Adipose tissue (tissue), 3 donors: ENCODE measurements around the gene MBD3. TPM values are rescaled to one million over a fixed set of nuclear protein-coding genes. Genes with fewer than 3 reads are reported as not detected.

Source experiments
- H3K27ac ChIP-seq: one replicate; pipeline ENCODE4 v1.5.1; 2013; ENCODE audit warnings: low read depth, low read length
- WGBS, 3 donors: extraction: QIAGEN DNeasy Blood & Tissue Kit; methylation state at CpG; one replicate each; pipeline ENCODE4 v1.1.7; 2013; 5-methylcytosine and 5-hydroxymethylcytosine counted together
- polyA plus RNA-seq, 3 donors: library from polyadenylated mRNA; stranded (reverse); fragments of 200-250 nt; gene quantifications; one replicate each; pipeline ENCODE4 v1.2.3, GENCODE V29; 2013
- donor health status: healthy with polysubstance abuse.
- donor health status: Bipolar disorder and iron deficiency.
- donor health status: healthy.

MBD3 gene
- polyA plus RNA-seq, 3 donors, result 29.2 to 87.3 (median 73.1) TPM

DNA sequence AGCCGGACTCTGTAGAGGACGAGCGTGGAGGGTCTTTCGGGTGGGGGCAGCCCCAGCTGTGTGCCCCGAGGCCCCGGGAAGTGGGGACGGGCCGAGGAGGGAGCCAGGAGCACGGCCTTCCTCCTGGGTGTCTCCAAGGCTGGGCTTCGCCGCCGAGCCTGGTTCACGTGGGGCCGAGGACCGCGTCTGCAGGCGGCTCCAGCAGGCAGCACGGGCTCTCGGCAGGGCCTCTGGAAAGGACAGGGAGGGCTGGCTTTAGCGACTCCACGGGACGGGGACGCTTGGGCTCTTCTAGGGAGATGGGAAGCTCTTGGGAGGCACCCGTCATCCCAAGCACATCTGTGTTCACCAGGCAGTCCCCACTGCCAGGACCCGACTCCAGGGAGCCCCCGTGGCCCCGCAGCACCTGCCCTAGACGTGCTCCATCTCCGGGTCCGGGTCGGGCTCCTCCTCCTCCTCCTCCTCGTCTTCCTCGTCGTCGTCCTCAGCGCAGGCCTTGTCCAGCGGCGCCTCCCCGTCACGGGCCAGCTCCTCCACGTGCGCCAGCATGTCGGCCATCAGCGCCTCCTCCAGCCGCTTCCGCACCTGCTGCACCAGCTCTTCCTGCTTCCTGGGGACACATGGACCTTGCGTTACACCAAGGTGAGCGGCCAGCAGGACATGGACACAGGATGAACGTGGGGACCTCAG is 14.6 kb downstream of the MBD3 start:
- no peak overlapping the region for H3K27ac ChIP-seq
- WGBS, 3 donors, result 89 to 92% (median 91%) methylated on average over 47 to 49 of the region's 49 CpGs

DNA sequence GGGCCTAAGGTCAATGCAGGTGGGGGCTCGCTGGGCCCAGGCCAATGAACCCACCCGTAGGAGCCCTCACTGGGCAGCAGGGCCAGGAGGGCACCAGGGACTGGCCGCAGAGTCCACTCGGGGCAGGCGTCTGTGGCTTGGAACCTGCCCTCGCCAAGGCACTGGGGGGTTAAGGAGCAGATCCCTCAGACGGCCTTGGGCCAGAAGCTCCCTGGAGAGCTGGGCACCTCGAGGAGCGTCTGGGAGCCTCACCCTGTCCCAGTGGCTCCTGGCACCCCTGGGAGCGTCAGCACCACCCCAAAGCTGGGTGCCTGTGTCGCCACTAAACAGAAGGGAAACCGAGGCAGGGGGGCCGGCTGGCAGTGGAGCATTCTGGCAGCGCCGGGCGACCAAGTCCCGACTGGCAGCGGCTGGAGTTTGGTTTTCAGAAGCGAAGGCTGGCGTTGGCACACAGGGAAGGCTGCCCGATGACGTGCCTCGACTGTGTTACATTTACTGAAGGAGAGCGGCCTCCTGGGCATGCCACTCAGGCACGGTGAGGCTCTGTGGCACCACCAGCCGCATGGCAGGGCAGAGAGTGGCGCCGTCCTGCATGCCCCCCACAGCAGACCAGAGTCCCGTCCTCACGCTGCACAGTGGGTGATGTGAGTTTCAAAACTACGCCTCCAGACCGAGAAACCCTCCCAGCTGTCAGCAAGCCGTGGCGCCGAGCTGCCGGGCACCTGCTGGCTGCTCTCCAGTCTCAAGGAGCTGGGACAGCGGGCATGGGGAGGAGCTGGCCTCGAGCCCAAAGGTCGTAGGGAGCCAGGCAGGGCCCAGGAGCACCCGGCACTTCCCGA is 15.4 kb downstream of the MBD3 start:
- WGBS, 3 donors, result 78 to 89% (median 87%) methylated on average over 39 to 41 of the region's 41 CpGs
- no peak overlapping the region for H3K27ac ChIP-seq

DNA sequence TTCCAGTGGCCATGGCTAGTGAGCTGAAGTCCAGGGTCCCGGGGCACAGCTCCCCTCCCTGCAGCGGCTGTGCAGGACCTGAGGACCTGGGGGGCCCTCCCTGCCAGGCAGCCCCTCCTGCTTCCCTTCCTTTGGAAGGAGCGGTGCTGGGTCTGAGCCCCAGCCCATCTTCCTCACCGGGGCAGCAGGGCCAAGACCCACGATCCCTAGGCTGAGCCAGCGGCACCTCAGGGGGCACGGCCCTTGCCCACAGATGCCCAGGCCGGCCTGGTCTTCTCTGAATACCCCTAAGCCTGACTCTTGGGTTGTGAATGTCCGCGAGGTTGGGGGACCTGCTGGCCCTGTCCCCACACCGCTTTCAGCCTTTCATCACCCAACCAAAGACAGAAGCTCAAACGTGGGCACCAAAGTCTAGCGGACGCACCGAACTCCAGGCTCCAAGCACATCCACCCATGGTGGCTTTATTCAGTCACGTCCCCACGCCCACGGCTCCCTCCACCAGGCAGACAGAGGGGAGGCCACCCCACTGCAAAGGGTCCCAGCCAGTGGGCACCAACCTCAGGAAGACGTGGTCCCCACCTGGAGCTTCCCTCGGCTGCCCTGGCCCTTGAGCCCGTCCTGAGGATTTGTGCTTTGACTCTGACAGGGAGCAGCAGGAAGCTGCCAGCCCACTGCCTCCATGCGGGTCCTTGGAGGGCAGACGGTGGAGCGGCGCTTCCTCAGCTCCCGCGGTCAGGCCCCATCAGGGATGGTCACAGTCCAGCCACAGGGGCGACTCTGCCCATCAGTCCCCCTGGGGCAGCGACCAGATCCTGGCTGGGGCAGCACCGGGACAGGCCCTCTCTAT is 16.2 kb downstream of the MBD3 start:
- no peak overlapping the region for H3K27ac ChIP-seq
- WGBS, 3 donors, result 87 to 91% (median 87%) methylated on average over 28 to 30 of the region's 30 CpGs

DNA sequence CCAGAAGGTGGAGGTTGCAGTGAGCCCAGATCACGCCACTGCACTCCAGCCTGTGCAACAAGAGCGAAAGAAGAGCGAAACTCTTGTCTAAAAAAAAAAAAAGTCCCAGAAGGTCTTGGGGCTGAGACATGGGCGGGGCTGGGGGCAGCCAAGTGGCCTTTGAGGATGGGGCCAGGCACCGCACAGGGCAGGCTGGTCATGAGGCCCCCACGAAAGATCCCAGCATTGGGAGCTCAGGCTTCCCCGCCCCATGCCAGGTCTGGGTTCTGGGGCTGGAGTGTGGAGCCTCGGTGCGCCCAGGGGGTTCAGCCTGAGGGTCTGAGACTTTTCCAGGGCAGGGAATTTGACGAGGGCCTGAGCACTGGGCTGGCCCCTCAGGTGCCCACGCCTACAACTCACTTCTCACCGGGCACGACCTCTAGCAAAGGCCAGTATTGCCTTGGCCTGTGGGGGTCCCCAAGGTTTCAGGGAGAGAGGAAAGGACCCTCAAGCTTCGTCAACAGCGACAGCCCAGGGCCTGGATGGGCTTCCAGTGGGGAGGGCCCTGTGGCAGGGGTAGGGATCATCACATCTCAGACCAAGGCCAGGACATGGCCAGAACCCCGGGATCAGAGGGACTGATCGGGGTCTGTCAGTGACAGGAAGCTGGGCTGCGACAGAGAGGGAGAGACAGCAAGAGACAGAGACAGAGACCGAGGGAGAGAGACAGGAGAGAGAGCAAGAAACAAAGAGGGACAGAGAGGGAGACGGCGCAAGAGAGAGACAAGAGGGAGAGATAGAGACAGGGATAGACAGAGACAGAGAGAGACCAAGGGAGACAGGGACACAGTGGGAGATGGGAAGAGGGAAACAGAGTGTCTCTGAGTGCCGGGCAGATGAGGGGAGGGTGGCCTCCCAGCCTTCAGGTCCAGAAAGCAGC is 17.1 kb downstream of the MBD3 start:
- H3K27ac ChIP-seq, result no peak overlapping the region
- 82 to 85% (median 83%) methylated on average over 22 of the region's 22 CpGs for WGBS, 3 donors

DNA sequence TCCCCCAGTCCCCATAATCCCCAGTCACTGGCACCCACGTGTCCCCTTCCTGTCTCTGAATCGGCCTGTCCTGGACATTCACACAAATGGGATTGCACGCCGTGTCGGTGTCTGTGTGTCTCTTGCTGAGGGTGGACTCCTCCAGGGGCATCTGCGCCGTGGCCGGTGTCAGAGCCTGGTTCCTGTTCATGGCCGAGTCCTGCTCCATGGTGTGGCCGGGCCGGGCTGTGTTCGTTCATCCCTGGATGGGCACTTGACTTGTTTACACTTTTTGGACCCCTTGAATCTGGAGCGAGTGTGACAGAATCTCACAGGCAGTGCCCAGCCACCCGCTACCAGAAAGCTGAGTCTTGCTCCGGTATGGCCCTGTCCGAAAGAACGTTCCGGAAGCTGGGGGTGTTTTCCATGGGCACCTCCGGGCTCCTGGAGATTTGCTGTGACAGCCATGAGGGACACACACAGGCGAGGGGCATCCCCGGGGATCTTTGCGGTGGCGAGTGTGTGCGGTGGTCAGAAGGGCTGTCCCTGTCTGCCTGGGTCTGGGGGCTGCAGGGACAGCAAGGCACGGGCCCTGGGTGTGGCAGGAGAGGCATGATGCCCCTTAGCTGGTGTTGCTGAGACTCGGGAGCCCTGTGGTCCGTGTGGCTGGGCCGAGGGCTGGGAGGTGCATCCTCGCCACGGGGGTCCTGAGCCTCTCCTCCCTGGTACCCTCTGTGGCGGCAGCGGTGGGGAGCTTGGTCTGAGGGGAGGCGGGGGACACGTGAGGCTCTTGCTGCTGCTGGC is 18.1 kb downstream of the MBD3 start:
- 83 to 87% (median 86%) methylated on average over 31 to 34 of the region's 34 CpGs for WGBS, 3 donors
- H3K27ac ChIP-seq, result no peak overlapping the region

DNA sequence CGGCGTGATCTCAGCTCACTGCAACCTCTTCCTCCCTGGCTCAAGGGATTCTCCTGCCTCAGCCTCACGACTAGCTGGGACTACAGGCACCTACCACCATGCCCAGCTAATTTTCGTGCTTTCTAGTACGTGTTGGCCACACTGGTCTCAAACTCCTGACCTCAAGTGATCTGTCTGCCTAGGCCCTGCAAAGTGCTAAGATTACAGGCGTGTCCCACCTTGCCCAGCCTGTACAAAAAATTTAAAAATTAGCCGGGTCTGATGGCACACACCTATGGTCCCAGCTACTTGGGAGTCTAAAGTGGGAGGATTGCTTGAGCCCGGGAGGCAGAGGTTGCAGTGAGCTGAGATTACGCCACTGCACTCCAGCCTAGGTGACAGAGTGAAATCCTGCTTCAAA is 19.9 kb downstream of the MBD3 start:
- no peak overlapping the region for H3K27ac ChIP-seq
- WGBS, 3 donors, result 77 to 86% (median 79%) methylated on average over 9 of the region's 9 CpGs

DNA sequence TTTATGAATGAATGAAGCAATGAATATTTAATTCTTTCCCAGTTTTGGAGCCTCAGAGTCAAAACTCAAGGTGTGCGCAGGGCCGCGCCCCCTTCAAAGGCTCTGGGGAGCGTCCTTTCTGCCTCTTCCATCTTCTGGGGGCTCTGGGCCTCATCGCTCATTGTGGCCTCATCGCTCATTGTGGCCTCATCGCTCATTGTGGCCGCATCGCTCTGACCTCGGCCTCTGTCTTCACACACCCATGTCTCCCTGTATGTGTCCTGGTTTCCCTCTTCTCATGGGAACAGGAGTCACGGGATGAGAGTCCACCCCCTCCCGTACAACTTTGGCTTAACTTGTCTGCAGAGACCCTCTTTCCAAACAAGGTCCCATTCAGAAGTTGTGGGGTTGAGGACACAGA is 21.3 kb downstream of the MBD3 start:
- WGBS, 3 donors, result 92 to 94% (median 93%) methylated on average over 12 of the region's 12 CpGs
- no peak overlapping the region for H3K27ac ChIP-seq

DNA sequence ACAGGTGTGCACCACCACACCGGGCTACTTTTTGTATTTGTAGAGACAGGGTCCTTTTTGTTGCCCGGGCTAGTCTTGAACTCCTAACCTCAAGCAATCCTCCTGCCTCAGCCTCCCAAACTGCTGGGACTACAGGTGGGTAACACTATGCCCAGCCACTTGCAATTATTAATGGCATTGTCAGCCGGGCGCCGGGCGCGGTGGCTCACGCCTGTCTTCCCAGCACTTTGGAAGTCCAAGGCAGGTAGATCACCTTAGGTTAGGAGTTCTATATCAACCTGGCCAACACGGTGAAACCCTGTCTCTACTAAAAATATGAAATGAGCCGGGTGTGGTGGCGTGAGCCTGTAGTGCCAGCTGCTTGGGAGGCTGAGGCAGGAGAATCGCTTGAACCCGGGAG is 21.8 kb downstream of the MBD3 start:
- 93 to 97% (median 95%) methylated on average over 13 of the region's 13 CpGs for WGBS, 3 donors
- no peak overlapping the region for H3K27ac ChIP-seq

DNA sequence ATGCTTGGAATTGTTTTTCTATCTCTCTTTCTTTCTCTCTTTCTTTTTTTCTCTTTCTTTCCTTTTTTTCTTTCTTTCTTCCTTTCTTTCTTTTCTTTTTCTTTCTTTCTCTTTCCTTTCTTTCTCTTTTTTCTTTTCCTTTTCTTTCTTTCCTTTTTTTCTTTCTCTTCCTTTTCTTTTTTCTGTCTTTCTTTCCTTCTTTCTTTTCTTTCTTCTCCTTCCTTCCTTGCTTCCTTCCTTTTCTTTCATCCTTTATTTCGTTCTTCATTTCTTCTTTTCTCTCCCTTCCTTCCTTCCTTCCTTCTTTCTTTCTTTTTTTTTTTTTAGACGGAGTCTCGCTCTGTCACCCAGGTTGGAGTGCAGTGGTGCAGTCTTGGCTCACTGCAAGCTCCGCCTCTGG is 22.7 kb downstream of the MBD3 start:
- WGBS, 3 donors, result 71 to 80% (median 77%) methylated on average over 4 of the region's 4 CpGs

DNA sequence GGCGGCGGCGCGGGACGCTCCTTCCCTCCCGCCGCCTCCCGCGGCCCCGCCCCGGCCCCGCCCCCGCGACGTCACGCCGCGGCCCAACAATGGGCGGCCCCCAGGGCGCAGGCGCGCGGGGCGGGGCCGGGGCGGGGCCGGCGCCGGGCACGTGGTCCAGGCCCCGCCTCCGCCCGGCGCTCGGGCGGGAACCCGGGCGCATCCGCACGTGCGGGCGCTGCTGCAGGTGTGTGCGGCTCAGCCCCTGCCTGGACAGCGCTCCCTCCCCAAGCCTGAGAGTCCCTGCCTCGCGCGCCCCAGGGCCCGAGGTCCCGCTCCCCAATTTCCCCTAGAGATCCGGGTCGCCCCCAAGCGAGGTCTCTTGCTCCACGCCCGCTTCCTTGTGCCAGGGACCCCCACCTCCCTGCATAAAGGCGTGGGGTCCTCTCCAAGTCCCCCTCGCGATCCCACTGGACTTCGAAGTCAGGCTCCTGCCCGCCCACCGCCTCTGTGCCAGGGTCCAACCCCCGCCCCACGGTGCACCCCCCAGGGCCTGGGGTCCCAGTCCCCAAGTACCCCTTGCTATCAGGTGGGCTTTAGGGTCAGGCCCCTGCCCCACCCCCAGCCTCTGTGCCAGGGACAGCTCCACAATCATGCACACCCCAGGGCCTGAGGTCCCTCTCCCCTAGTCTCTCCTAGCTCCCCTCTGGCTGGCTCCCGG is 24.2 kb downstream of the MBD3 start, which contains the start of gene MEX3D:
Gene MEX3D (minus strand): TSS at position 6 of the 700 bp plus-strand sequence. CDS start 267 bp downstream, outside the sequence.
- H3K27ac ChIP-seq, result peak within 1 kb of the TSS; percentile 35
- WGBS, 3 donors, result 7 to 9% (median 7%) methylated on average over 31 to 62 of the region's 63 CpGs

More for the DNA sequence above, 22.7 kb downstream of the MBD3 start:
- H3K27ac ChIP-seq, result no peak overlapping the region

DNA sequence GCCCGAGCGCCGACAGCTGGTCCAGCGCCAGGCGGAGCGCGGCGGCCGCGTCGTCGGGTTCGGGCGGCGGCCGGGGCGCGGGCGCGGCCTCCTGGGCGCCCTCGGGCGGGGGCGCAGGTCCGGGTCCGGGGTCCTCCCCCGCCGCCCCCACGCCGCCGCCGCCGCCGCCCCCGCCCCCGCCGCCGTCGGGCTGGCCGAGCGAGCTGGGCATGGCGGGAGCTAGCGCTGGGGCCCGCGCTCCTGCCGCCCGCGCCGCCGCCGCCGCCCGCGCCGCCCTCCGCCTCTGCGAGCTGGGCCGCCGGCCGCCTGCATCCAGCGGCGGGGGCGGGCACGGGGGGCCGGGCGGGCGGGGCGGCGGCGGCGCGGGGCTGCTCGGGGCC is 24.8 kb downstream of the MBD3 start:
- 0 to 3% (median 1%) methylated on average over 13 to 58 of the region's 73 CpGs for WGBS, 3 donors
- H3K27ac ChIP-seq, result no peak overlapping the region

DNA sequence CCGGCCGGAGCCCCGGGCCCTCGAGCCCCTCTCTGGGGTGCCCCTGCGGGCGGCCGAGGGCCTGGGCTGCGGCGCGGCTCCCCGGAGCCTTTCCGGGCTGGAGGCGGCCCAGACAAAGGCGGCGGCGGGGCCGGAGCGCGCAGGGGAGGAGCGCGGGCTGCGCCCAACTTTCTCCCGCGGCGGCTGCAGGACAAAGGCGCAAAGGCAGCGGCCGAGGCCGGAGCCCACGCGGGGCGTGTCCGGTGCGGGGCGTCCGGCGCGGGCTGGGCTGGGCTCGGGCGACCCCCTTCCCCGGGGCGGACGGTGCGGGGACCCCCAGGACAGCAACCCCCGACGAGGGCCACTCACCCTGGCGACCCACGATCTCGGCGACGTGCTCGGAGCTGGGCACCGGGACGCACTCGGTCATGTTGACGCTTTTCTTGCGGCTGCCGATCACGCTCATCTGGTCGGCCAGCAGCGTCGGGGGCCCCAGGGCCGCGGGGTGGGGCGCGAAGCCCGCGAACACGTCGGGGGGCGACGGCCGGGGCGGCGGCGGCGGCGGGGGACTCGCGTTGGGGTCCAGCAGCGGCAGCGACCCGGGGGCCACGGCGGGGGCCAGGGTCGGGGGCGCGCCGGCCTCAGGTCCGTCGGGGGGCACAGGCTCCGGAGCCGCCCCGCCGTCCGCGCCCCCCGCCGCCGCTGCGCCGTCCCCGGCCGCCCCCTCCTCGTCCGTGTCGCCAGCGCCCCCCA is 25.4 kb downstream of the MBD3 start:
- 0 to 2% (median 1%) methylated on average over 75 to 107 of the region's 108 CpGs for WGBS, 3 donors

DNA sequence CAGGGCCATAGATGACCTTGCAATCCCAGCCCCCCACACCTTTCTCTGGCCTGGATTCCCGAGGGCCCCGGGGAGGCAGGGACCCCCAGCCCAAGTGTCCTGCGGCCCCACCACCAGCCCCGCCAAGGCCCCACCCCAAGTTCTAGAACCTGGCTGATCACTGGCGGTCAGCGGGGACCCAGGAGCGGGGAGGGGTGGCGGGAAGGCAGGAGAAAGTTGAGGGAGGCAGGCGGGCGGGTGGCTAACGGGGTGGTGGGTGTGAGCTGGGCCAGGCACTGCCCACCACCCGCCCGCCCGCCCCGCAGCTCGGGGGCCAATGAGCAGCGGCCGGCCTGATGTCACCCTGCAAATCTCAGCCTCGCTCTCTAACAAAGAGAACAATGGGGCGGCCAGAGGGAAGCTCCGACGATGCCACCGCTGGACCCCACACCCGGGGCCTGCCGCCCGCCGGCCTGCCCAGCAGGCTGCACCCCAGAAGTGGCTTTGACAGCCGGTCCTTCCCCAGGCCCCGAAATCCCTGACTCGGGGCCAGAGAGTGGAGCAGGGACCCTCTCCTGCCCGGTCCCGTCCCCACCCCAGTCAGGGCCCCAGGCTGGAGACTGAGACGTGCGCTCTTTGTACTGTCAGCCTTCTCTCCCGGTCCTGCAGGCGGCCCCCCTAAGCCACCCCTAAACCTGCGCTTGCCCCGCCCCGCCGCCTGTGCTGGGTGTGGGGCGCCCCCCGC is 26.1 kb downstream of the MBD3 start:
- H3K27ac ChIP-seq, result peak overlapping the region; percentile 35
- WGBS, 3 donors, result 17 to 20% (median 19%) methylated on average over 31 to 41 of the region's 42 CpGs

More for the DNA sequence above, 25.4 kb downstream of the MBD3 start:
- H3K27ac ChIP-seq, result peak overlapping the region; percentile 35

DNA sequence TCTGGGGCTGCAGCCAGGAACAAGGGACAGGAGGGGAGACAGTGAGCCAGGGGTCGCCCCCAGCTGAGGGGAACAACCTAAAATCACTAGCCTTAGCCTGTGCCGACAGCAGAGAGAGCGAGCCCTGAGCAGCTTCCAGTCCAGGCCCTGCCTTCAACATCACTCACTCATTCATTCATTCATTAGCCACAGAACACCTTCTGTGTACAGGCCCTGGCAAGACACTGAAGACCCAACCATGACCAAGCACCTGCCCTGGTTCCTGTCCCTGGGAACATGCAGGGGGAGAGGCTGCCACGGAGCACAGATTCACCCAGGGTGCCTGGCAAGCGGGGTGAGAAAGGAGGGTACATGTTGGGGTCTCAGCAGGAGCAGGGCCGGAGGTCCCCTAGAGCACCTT is 29.4 kb downstream of the MBD3 start:
- 89 to 90% (median 90%) methylated on average over 6 of the region's 6 CpGs for WGBS, 3 donors

DNA sequence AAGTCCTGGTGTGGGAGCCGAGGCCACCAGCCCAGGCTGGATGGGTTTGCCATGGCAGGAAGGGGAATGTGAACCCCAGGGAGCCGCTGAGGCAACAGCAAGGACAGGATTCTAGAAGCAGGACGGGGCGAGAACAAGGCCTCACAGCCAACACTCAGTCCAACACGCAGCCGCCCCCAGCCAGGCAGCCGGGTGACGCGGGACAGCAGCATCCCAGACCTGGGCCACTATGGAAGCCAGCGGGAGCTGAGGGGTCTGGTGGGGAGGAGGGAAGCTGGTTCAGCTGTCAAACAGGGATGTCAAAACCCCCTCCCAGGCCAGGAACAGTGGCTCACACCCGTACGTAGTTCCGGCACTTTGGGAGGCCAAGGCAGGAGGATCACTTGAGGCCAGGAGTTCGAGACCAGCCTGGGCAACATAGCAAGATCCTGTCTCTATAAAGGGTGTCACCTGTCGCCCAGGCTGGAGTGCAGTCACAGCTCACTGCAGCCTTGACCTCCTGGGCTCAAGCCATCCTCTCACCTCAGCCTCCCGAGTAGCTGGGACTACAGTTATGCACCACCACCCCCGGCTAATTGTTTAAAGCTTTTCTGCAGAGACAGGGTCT is 31.3 kb downstream of the MBD3 start:
- no peak overlapping the region for H3K27ac ChIP-seq
- 76 to 87% (median 86%) methylated on average over 17 of the region's 17 CpGs for WGBS, 3 donors

More for the DNA sequence above, 29.4 kb downstream of the MBD3 start:
- no peak overlapping the region for H3K27ac ChIP-seq
